Glutamatergic neuron (in vitro differentiated cells): ENCODE measurements around the gene ZMIZ1. TPM values are rescaled to one million over a fixed set of nuclear protein-coding genes. Genes with fewer than 3 reads are reported as not detected.

Experiments
- DNase-seq: peaks from one replicate; pipeline ENCODE4 v3.0.0; 2022
- H3K27ac Mint-ChIP-seq: one replicate; pipeline ENCODE4 v1.8.0; 2020; ENCODE audit warnings: mild to moderate bottlenecking, mixed read lengths, inconsistent platforms; ENCODE audit not compliant: unreplicated experiment
- H3K27me3 Mint-ChIP-seq: one replicate; pipeline ENCODE4 v1.8.0; 2020; ENCODE audit warnings: mild to moderate bottlenecking, moderate library complexity, mixed read lengths, inconsistent platforms; ENCODE audit not compliant: unreplicated experiment
- H3K36me3 Mint-ChIP-seq: one replicate; pipeline ENCODE4 v1.8.0; 2020; ENCODE audit warnings: mild to moderate bottlenecking, mixed read lengths, inconsistent platforms; ENCODE audit not compliant: unreplicated experiment
- H3K4me1 Mint-ChIP-seq: one replicate; pipeline ENCODE4 v1.8.0; 2020; ENCODE audit warnings: mild to moderate bottlenecking, low read depth, mixed read lengths, inconsistent platforms; ENCODE audit not compliant: unreplicated experiment
- H3K4me3 Mint-ChIP-seq: one replicate; pipeline ENCODE4 v1.8.0; 2020; ENCODE audit warnings: mild to moderate bottlenecking, mixed read lengths, inconsistent platforms; ENCODE audit not compliant: unreplicated experiment
- H3K9me3 Mint-ChIP-seq: one replicate; pipeline ENCODE4 v1.8.0; 2020; ENCODE audit warnings: mild to moderate bottlenecking, moderate library complexity, mixed read lengths, inconsistent platforms; ENCODE audit not compliant: unreplicated experiment
- CTCF ChIP-seq: fragments of 200-600 bp; sonication (generic); IDR thresholded peaks from one replicate; pipeline ENCODE4 v1.5.0; 2021; ENCODE audit not compliant: partially characterized antibody, unreplicated experiment
- total RNA-seq: library from RNA; stranded (reverse); fragmentation: NEBNext Ultra II Directional; extraction: Animal tissue kit (Norgen Biotek cat#: 25700); gene quantifications from one replicate; pipeline ENCODE4 v1.2.1, GENCODE V29; 2021; ENCODE audit not compliant: unreplicated experiment

The ZMIZ1 gene
- total RNA-seq, 1 donor from 2014 or later: 230 TPM

GRCh38 chr10:79170993-79171392 is 102.2 kb downstream of the ZMIZ1 start:
- no peak overlapping the region for H3K27ac Mint-ChIP-seq
- no peak for TF ChIP-seq CTCF
- H3K9me3 Mint-ChIP-seq: peaks cover 31% of the 10 kb centered on the region
- H3K4me3 Mint-ChIP-seq: no peak overlapping the region
- peaks cover 54% of the 10 kb centered on the region for H3K4me1 Mint-ChIP-seq
- H3K36me3 Mint-ChIP-seq: no peaks in the 10 kb centered on the region
- peaks cover 21% of the 10 kb centered on the region for H3K27me3 Mint-ChIP-seq
- no peak for DNase-seq

GRCh38 chr10:79171504-79171903 is 102.7 kb downstream of the ZMIZ1 start:
- Mint-ChIP-seq H3K27ac (no peak overlapping the region), H3K27me3 (peaks cover 19% of the 10 kb centered on the region), H3K9me3 (peaks cover 29% of the 10 kb centered on the region), H3K36me3 (no peaks in the 10 kb centered on the region), H3K4me1 (peaks cover 55% of the 10 kb centered on the region), H3K4me3 (no peak overlapping the region)
- no peak for TF ChIP-seq CTCF
- no peak for DNase-seq

- H3K4me3 Mint-ChIP-seq: no peak overlapping the region
- no peak for DNase-seq
- no peaks in the 10 kb centered on the region for H3K36me3 Mint-ChIP-seq
- H3K27me3 Mint-ChIP-seq: peaks cover 20% of the 10 kb centered on the region
- no peak for TF ChIP-seq CTCF
- peaks cover 52% of the 10 kb centered on the region for H3K4me1 Mint-ChIP-seq
- peaks cover 30% of the 10 kb centered on the region for H3K9me3 Mint-ChIP-seq
- H3K27ac Mint-ChIP-seq: no peak overlapping the region
Measured at GRCh38 chr10:79172881-79173280, 104.1 kb downstream of the ZMIZ1 start.

- Mint-ChIP-seq H3K27me3 (peaks cover 26% of the 10 kb centered on the region), H3K36me3 (no peaks in the 10 kb centered on the region)
- no peak for DNase-seq
Measured at GRCh38 chr10:79173582-79174262, 105.0 kb downstream of the ZMIZ1 start.

More at GRCh38 chr10:79173582-79174262, 105.0 kb downstream of the ZMIZ1 start:
- peaks cover 26% of the 10 kb centered on the region for H3K9me3 Mint-ChIP-seq
- H3K27ac Mint-ChIP-seq: no peak overlapping the region
- H3K4me3 Mint-ChIP-seq: no peak overlapping the region
- TF ChIP-seq CTCF: no peak
- peaks cover 51% of the 10 kb centered on the region for H3K4me1 Mint-ChIP-seq
